ENCODE data around the gene GRIK4. TPM values are rescaled to one million over a fixed set of nuclear protein-coding genes. Genes with fewer than 3 reads are reported as not detected.
"Not testable (repeated sequence)": the region's sequence is repeated elsewhere in the genome, so short reads cannot be mapped to it uniquely, and the experiment has no call there.

GRIK4 gene
- total RNA-seq, 2 experiments from 2014 or later, result not detected

DNA sequence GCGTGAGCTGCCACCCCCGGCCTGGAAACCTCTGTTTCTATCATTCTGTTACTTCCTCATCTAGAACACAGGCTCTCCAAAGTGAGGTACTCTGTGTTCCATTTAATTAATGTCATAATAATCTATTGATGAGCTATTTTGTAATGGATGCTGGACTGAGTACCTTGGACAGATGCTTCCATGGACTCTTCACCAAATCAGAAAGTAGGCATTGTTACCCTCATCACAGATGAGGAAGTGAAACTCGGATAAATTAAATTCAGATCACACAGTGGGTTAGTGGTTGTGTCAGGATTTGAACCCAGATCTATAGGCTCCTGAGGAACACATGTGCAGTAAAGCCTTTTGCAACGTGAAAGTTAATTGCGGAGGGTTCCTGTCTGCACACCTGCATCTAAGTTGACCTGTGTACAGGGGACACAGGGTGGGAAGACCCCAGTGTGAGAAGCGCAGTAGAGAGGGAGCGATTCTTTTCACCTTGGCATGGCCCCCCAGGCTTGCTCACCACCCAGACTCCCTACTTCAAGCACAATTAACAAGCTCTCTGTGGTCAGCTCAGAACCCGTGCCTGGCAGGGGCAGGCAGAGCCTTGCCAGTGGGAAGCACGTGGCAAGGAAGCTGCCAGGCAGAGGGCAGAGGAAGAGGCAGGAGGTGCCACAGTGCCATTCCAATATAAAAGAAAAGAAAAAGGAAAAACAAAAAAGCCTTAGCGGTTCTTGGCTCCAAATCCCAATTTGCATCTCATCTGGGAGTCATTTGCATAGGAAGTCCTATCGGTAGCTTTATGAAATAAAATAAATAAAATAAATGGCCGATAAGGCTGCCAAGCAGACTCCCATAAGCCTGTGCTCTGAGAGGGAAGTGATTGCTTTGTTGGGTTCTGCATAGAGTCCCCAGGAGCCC is 239.3 kb downstream of the GRIK4 start:
- ChIA-PET CTCF (no interaction called here), POLR2A (interaction anchor here (0.6 kb wide), 1 partner anchor 71 kb away, joined by 4 read pairs; no protein-coding TSS in a partner anchor)

DNA sequence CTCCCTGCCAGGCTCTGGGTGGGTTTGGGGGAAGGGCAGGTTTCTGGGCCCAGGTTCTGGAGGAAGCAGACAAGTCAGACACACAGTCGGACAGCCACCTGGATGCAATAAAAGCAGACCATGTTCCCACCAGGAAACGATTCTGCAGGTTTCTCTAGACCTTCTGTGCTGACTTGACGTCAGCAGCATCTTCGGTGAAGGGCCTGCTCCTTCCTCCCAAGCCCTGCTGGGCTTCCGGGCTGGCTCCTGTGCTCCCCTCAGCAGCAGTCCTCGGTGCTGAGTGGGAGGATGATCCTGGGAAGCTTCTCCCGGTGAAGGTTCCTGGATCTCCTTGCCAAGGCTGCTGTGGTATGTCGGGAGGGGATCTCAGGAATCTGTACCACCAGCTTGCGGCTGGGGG is 240.0 kb downstream of the GRIK4 start:
- no peak for DNase-seq
- Mint-ChIP-seq H3K4me1 (no peaks in the 10 kb centered on the region), H3K9me3 (ENCODE audit: low read depth) (no peaks in the 10 kb centered on the region), H3K4me3 (no peak overlapping the region), H3K27ac (no peak overlapping the region), H3K36me3 (ENCODE audit: low read depth) (no peaks in the 10 kb centered on the region), H3K27me3 (peaks cover 14% of the 10 kb centered on the region)
- CTCF ChIA-PET, result no interaction called here
- intact Hi-C loops (cut with DNase I, micrococcal nuclease), result no loop called here
- no peak for ATAC-seq
- POLR2A ChIA-PET, result no interaction called here

More for the DNA sequence above, 239.3 kb downstream of the GRIK4 start:
- H3K36me3 Mint-ChIP-seq (ENCODE audit: low read depth), result no peaks in the 10 kb centered on the region
- no peaks in the 10 kb centered on the region for H3K9me3 Mint-ChIP-seq (ENCODE audit: low read depth)
- H3K4me3 Mint-ChIP-seq, result no peak overlapping the region
- H3K27me3 Mint-ChIP-seq, result peaks cover 14% of the 10 kb centered on the region
- DNase-seq (no peak), ATAC-seq (no peak)
- intact Hi-C loops (cut with DNase I, micrococcal nuclease), result no loop called here
- H3K27ac Mint-ChIP-seq, result no peak overlapping the region
- no peaks in the 10 kb centered on the region for H3K4me1 Mint-ChIP-seq

- H3K27ac Mint-ChIP-seq, result no peak overlapping the region
- H3K4me3 Mint-ChIP-seq, result no peak overlapping the region
- no peaks in the 10 kb centered on the region for H3K9me3 Mint-ChIP-seq (ENCODE audit: low read depth)
- no peaks in the 10 kb centered on the region for H3K4me1 Mint-ChIP-seq
- CTCF ChIA-PET, result no interaction called here
- intact Hi-C loops (cut with DNase I, micrococcal nuclease), result no loop called here
- no peak for ATAC-seq
- POLR2A ChIA-PET, result no interaction called here
- peaks cover 9% of the 10 kb centered on the region for H3K27me3 Mint-ChIP-seq
- DNase-seq, result no peak
- no peaks in the 10 kb centered on the region for H3K36me3 Mint-ChIP-seq (ENCODE audit: low read depth)
Measured at GRCh38 chr11:120752668-120753067, 241.1 kb downstream of the GRIK4 start.

DNA sequence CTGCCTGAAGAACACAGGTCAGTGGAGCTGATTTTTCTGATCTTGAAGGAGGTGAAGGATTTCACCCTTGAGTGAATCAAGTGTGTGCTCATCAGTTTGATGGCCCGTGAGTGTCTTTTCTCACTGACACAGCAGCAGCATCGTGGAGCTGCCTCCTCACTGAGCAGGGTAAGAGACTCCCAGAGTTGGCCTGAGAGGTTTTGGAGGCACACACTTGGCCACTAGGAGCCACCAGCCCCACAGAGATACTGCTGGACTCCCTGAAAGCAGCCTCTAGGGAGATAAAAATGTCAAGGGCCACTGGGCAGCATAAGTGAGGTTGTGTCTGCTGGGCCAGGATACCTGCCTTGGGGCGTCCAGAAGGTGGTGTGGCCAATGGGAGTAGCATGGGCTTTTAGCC is 245.4 kb downstream of the GRIK4 start:
- CTCF ChIA-PET, result no interaction called here
- no peak for ATAC-seq
- Mint-ChIP-seq H3K27ac (no peak overlapping the region), H3K4me1 (no peaks in the 10 kb centered on the region), H3K36me3 (ENCODE audit: low read depth) (no peaks in the 10 kb centered on the region), H3K9me3 (ENCODE audit: low read depth) (no peaks in the 10 kb centered on the region), H3K27me3 (peaks cover 4% of the 10 kb centered on the region), H3K4me3 (no peak overlapping the region)
- no peak for DNase-seq
- POLR2A ChIA-PET, result no interaction called here
- intact Hi-C loops (cut with DNase I, micrococcal nuclease), result no loop called here

GRCh38 chr11:120759046-120759445 is 247.5 kb downstream of the GRIK4 start:
- no peak overlapping the region for H3K4me3 Mint-ChIP-seq
- no peak overlapping the region for H3K27ac Mint-ChIP-seq
- no peaks in the 10 kb centered on the region for H3K9me3 Mint-ChIP-seq (ENCODE audit: low read depth)
- DNase-seq (no peak), ATAC-seq (no peak)
- H3K36me3 Mint-ChIP-seq (ENCODE audit: low read depth), result no peaks in the 10 kb centered on the region
- peaks cover 11% of the 10 kb centered on the region for H3K27me3 Mint-ChIP-seq
- intact Hi-C loops (cut with DNase I, micrococcal nuclease), result no loop called here
- H3K4me1 Mint-ChIP-seq, result no peaks in the 10 kb centered on the region
- POLR2A ChIA-PET, result no interaction called here
- CTCF ChIA-PET, result no interaction called here

- intact Hi-C loops (cut with DNase I, micrococcal nuclease); H3K4me1 Mint-ChIP-seq; H3K9me3 Mint-ChIP-seq (ENCODE audit: low read depth); POLR2A ChIA-PET; DNase-seq; H3K4me3 Mint-ChIP-seq; H3K36me3 Mint-ChIP-seq (ENCODE audit: low read depth); ATAC-seq; H3K27ac Mint-ChIP-seq: not testable (repeated sequence)
- H3K27me3 Mint-ChIP-seq, result peaks cover 36% of the 10 kb centered on the region
- CTCF ChIA-PET, result interaction anchor here (0.5 kb wide), 1 partner anchor 17 kb away, joined by 3 read pairs; no protein-coding TSS in a partner anchor
Measured at GRCh38 chr11:120765710-120766109, 254.2 kb downstream of the GRIK4 start.

DNA sequence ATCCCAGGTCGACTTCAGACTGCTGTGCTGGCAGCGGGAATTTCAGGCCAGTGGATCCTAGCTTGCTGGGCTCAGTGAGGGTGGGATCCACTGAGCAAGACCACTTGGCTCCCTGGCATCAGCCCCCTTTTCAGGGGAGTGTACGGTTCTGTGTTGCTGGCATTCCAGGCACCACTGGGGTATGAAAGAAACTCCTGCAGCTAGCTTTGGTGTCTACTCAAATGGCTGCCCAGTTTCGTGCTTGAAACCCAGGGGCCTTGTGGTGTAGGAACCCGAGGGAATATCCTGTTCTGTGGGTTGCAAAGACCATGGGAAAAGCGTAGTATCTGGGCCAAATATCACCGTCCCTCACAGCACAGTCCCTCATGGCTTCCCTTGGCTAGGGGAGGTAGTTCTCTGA is 254.8 kb downstream of the GRIK4 start:
- H3K36me3 Mint-ChIP-seq (ENCODE audit: low read depth), result no peaks in the 10 kb centered on the region
- no peaks in the 10 kb centered on the region for H3K4me1 Mint-ChIP-seq
- H3K9me3 Mint-ChIP-seq (ENCODE audit: low read depth), result no peaks in the 10 kb centered on the region
- intact Hi-C loops (cut with DNase I, micrococcal nuclease), result no loop called here
- peaks cover 42% of the 10 kb centered on the region for H3K27me3 Mint-ChIP-seq
- no peak overlapping the region for H3K27ac Mint-ChIP-seq
- H3K4me3 Mint-ChIP-seq, result no peak overlapping the region
- ChIA-PET CTCF (interaction anchor here (0.5 kb wide), 1 partner anchor 17 kb away, joined by 3 read pairs; no protein-coding TSS in a partner anchor), POLR2A (no interaction called here)
- no peak for DNase-seq
- no peak for ATAC-seq

- intact Hi-C loops (cut with DNase I, micrococcal nuclease), result no loop called here
- Mint-ChIP-seq H3K27me3 (peaks cover 37% of the 10 kb centered on the region), H3K27ac (no peak overlapping the region), H3K4me1 (no peaks in the 10 kb centered on the region), H3K9me3 (ENCODE audit: low read depth) (no peaks in the 10 kb centered on the region), H3K36me3 (ENCODE audit: low read depth) (no peaks in the 10 kb centered on the region), H3K4me3 (no peak overlapping the region)
- ChIA-PET POLR2A (no interaction called here), CTCF (no interaction called here)
- DNase-seq, result no peak
- ATAC-seq, result no peak
Measured at GRCh38 chr11:120768949-120769348, 257.4 kb downstream of the GRIK4 start.

- no peak overlapping the region for H3K4me3 Mint-ChIP-seq
- no peak overlapping the region for H3K27ac Mint-ChIP-seq
- DNase-seq, result no peak
- peaks cover 32% of the 10 kb centered on the region for H3K27me3 Mint-ChIP-seq
- ChIA-PET POLR2A (no interaction called here), CTCF (no interaction called here)
- H3K4me1 Mint-ChIP-seq, result no peaks in the 10 kb centered on the region
- intact Hi-C loops (cut with DNase I, micrococcal nuclease), result no loop called here
- ATAC-seq, result no peak
- no peaks in the 10 kb centered on the region for H3K36me3 Mint-ChIP-seq (ENCODE audit: low read depth)
- no peaks in the 10 kb centered on the region for H3K9me3 Mint-ChIP-seq (ENCODE audit: low read depth)
Measured at GRCh38 chr11:120769906-120770305, 258.4 kb downstream of the GRIK4 start.

DNA sequence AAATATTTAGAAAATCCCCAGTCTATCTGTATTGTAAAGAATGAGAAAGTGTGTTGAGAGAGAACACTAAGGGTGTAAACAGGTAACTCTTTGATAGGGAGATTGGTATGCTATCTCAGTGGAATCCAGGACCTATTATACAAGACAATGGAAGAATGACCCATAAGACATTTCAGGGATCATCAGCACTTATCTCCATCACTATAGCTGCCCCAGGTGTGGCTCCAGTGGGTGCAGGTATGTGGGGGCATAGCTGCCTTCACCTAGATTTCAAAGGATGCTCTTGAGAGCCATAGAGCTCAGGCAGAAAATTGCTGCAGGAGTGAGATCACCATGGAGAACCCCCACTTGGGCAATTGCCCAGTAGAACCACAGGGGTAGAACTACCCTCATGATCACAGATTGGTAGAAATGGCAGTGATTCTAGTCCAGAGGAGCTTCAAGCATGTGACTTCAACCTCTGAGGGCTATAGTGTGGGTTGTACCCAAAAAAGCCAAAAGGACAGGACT is 260.1 kb downstream of the GRIK4 start:
- H3K9me3 Mint-ChIP-seq (ENCODE audit: low read depth), result no peaks in the 10 kb centered on the region
- ATAC-seq (no peak), DNase-seq (no peak)
- H3K4me1 Mint-ChIP-seq, result no peaks in the 10 kb centered on the region
- ChIA-PET POLR2A (no interaction called here), CTCF (no interaction called here)
- peaks cover 28% of the 10 kb centered on the region for H3K27me3 Mint-ChIP-seq
- H3K4me3 Mint-ChIP-seq, result no peak overlapping the region
- H3K36me3 Mint-ChIP-seq (ENCODE audit: low read depth), result no peaks in the 10 kb centered on the region
- H3K27ac Mint-ChIP-seq, result no peak overlapping the region
- intact Hi-C loops (cut with DNase I, micrococcal nuclease), result no loop called here

GRCh38 chr11:120773501-120774031 is 262.0 kb downstream of the GRIK4 start:
- H3K4me1 Mint-ChIP-seq, result no peaks in the 10 kb centered on the region
- H3K4me3 Mint-ChIP-seq, result no peak overlapping the region
- no peaks in the 10 kb centered on the region for H3K9me3 Mint-ChIP-seq (ENCODE audit: low read depth)
- no peak for ATAC-seq
- intact Hi-C loops (cut with DNase I, micrococcal nuclease), result no loop called here
- CTCF ChIA-PET, result no interaction called here
- H3K27ac Mint-ChIP-seq, result no peak overlapping the region
- H3K36me3 Mint-ChIP-seq (ENCODE audit: low read depth), result no peaks in the 10 kb centered on the region
- H3K27me3 Mint-ChIP-seq, result peaks cover 25% of the 10 kb centered on the region
- POLR2A ChIA-PET, result no interaction called here
- no peak for DNase-seq

Measured in activated CD4-positive, alpha-beta T cell treated with anti-CD3 and anti-CD28 coated beads for 36 hours (primary cell).